ENCODE results near the gene FOXP1. TPM values are rescaled to one million over a fixed set of nuclear protein-coding genes. Genes with fewer than 3 reads are reported as not detected.
A peak's percentile ranks its signal among the peaks of the same experiment; 100 is the strongest.

Gene FOXP1
- total RNA-seq, 1 donor from 2014 or later, result 128 TPM

DNA sequence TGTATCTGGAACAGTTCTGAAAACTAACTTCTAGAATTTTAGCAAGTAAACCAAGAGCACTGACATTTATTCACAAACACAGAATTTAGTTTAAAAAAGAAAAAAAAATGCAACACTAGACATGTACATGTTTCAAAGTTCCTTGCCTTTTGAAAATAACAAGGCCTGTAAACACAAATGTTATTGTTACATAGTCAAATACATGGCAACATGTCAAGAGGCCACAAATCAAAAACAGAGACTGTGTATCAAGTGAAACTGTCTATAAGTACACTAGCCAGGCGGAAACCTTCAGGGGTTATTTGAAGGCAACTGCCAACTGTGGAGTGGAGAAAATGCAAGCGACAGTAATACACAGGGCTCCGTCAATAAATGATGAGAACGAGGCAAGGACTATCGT, 547.6 kb downstream of the FOXP1 start:
- Histone ChIP-seq H3K27ac (no peak overlapping the region), H3K4me3 (no peak overlapping the region), H3K36me3 (peaks cover 5 to 7% of the 10 kb centered on the region in 2 donors), H3K27me3 (no peaks in the 10 kb centered on the region), H3K9me3 (no peaks in the 10 kb centered on the region), H3K4me1 (peaks cover 43% of the 10 kb centered on the region)
- no peak for DNase-seq (ENCODE audit: extremely low spot score in 2 of 2)
- no peak for TF ChIP-seq POLR2A (IDR thresholded peaks at IDR 0.05)
- no peak for TF ChIP-seq POLR2AphosphoS5 (IDR thresholded peaks at IDR 0.05; ENCODE audit: insufficient read depth in 1 of 2, low read depth in 1 of 2)
- TF ChIP-seq, protein P1, sequence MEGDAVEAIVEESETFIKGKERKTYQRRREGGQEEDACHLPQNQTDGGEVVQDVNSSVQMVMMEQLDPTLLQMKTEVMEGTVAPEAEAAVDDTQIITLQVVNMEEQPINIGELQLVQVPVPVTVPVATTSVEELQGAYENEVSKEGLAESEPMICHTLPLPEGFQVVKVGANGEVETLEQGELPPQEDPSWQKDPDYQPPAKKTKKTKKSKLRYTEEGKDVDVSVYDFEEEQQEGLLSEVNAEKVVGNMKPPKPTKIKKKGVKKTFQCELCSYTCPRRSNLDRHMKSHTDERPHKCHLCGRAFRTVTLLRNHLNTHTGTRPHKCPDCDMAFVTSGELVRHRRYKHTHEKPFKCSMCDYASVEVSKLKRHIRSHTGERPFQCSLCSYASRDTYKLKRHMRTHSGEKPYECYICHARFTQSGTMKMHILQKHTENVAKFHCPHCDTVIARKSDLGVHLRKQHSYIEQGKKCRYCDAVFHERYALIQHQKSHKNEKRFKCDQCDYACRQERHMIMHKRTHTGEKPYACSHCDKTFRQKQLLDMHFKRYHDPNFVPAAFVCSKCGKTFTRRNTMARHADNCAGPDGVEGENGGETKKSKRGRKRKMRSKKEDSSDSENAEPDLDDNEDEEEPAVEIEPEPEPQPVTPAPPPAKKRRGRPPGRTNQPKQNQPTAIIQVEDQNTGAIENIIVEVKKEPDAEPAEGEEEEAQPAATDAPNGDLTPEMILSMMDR (IDR thresholded peaks at IDR 0.05), result no peak
- intact Hi-C loops (cut with DNase I), result no loop called here

DNA sequence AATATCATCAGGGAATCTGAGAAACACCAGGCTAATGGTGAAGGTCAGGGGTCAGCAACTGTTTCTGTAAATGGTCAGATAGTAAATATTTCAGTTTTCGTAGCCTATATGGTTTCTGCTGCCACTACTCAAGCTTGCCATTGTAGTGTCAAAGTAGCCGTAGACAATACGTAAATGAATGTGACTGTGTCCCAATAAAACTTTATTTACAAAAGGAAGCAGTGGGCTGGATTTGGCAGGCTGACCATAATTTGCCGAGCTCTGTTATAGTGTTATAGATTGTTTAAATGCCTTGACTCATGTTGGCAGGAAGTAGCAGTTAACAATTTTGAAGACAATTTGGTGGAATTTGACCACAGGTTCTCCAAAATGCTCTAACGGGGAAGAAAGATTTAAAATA, 548.2 kb downstream of the FOXP1 start:
- Histone ChIP-seq H3K27ac (no peak overlapping the region), H3K36me3 (peaks cover under 1 to 2% of the 10 kb centered on the region in 2 donors), H3K4me3 (no peak overlapping the region), H3K27me3 (no peaks in the 10 kb centered on the region), H3K9me3 (no peaks in the 10 kb centered on the region), H3K4me1 (peaks cover 43% of the 10 kb centered on the region)
- TF ChIP-seq, protein P1 (IDR thresholded peaks at IDR 0.05), result no peak
- TF ChIP-seq POLR2A (IDR thresholded peaks at IDR 0.05), result no peak
- no peak for TF ChIP-seq POLR2AphosphoS5 (IDR thresholded peaks at IDR 0.05; ENCODE audit: insufficient read depth in 1 of 2, low read depth in 1 of 2)
- intact Hi-C loops (cut with DNase I), result no loop called here
- no peak for DNase-seq (ENCODE audit: extremely low spot score in 2 of 2)

DNA sequence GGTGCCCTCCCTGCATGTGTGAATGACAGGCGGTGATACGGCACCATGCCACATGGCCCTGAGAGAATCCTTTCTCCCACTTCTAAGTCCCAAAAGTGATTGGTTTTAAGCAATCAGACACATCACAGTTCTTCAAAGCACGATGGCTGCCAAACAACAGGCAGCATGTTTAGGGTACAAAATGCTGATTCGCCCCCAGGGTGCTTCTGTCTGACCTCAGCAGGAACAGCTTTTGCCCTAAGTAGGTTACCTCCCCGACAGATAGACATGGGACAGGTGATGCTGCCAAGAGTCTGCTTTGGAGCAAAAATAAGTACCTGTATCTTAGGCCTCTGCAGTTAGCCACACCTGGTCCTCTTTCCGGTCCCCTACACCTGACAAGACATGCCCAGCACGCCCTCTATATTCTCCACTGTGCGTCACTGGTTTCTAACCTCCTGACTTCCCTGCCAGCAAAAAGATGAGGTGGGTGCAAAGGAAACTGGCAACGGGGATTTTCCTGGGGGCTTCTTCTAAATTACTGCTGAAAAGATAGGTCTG, 549.8 kb downstream of the FOXP1 start:
- peak overlapping the region; percentile 16 for H3K27ac ChIP-seq
- intact Hi-C loops (cut with DNase I), result no loop called here
- no peaks in the 10 kb centered on the region for H3K36me3 ChIP-seq
- no peak for DNase-seq (ENCODE audit: extremely low spot score in 2 of 2)
- TF ChIP-seq, protein P1 (IDR thresholded peaks at IDR 0.05), result no peak
- no peak for TF ChIP-seq POLR2AphosphoS5 (IDR thresholded peaks at IDR 0.05; ENCODE audit: insufficient read depth in 1 of 2, low read depth in 1 of 2)
- no peak for TF ChIP-seq POLR2A (IDR thresholded peaks at IDR 0.05)
- H3K9me3 ChIP-seq, result no peaks in the 10 kb centered on the region
- no peaks in the 10 kb centered on the region for H3K27me3 ChIP-seq
- H3K4me1 ChIP-seq, result peaks cover 43% of the 10 kb centered on the region
- no peak overlapping the region for H3K4me3 ChIP-seq

DNA sequence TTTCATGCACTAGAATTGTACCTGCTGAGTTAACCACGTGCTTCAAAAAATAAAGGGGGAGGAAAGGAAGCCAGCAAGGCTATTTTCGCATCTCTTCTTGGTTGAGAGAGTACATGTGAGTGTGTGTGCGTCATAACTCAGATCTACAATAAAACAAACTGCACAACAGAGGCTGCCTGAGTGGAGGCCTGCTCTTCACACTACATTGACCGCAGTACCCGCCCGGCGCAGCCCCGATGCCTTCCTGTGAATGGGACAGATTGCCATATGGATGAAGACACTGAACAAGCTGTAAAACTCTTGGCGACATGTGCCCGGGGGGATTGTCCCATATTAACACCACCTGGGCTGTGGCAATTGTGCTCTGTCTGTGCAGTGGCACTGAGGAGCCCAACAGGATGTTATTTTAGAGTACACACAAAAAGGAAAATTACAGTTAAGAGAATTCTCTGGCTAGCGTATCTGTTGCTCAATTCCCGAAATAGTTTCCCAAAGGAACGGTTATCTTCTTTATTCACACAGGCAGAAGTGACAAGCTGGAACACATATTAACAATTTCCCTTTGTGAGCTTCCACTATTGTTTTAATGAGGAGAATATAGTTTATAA, 551.5 kb downstream of the FOXP1 start:
- Histone ChIP-seq H3K9me3 (no peaks in the 10 kb centered on the region), H3K36me3 (no peaks in the 10 kb centered on the region), H3K27ac (peak overlapping the region; percentile 30), H3K4me1 (peaks cover 43% of the 10 kb centered on the region), H3K27me3 (no peaks in the 10 kb centered on the region), H3K4me3 (no peak overlapping the region)
- DNase-seq (ENCODE audit: extremely low spot score in 2 of 2), result no peak
- TF ChIP-seq POLR2A (IDR thresholded peaks at IDR 0.05) (no peak), POLR2AphosphoS5 (IDR thresholded peaks at IDR 0.05; ENCODE audit: insufficient read depth in 1 of 2, low read depth in 1 of 2) (no peak)
- TF ChIP-seq, protein P1 (IDR thresholded peaks at IDR 0.05), result no peak
- intact Hi-C loops (cut with DNase I), result no loop called here

DNA sequence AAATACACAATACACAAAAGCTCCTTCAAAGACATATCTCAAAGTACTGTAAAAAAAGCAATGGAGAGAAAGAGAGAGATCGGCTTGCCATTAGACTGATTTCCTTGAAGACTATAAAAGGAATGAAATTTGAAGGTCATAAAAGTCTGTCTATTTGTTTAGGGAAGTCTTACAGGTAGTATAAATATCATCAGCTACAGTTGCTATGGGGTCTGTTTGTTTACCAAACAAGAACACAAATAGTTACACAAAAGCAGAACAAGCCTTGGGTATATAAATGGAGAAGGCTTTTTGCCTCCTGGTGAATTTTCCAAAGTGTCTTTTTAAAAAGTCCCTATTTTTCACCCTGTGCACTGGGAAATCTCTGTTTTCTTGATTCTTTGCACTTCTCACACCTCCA, 552.3 kb downstream of the FOXP1 start:
- no peak for TF ChIP-seq POLR2AphosphoS5 (IDR thresholded peaks at IDR 0.05; ENCODE audit: insufficient read depth in 1 of 2, low read depth in 1 of 2)
- TF ChIP-seq, protein P1 (IDR thresholded peaks at IDR 0.05), result no peak
- TF ChIP-seq POLR2A (IDR thresholded peaks at IDR 0.05), result no peak
- peaks cover 51% of the 10 kb centered on the region for H3K4me1 ChIP-seq
- no peak for DNase-seq (ENCODE audit: extremely low spot score in 2 of 2)
- peak overlapping the region; percentile 30 for H3K27ac ChIP-seq
- no peaks in the 10 kb centered on the region for H3K27me3 ChIP-seq
- H3K9me3 ChIP-seq, result no peaks in the 10 kb centered on the region
- no peak overlapping the region for H3K4me3 ChIP-seq
- intact Hi-C loops (cut with DNase I), result no loop called here
- no peaks in the 10 kb centered on the region for H3K36me3 ChIP-seq
